HG02642 (cell line): ENCODE measurements around the gene CLIP4.

Experiments used
- ATAC-seq: cut with Tn5 transposase; IDR thresholded peaks from one replicate; pipeline ENCODE4 v1.9.1; 2021; ENCODE audit warnings: mild to moderate bottlenecking; ENCODE audit not compliant: unreplicated experiment, poor library complexity

Gene CLIP4

DNA sequence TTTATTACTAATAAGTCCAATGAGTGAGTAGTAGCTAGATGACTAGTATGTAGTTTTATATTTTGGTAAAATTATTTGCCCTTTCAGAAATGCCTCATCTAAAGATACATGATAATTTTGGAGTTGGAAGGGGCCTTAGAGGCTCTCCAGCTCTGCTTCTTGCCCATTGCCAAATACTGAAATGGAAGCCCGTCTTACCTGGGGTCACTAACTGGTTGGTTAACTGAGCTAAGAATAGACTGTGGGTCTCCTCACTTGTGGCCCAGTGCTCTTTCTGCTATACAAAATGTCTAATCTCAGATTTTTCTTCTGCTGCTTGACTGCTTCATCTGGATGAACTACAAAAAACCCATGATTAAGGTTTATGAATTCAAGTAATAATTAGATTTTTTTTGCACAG is 67.1 kb downstream of the CLIP4 start:
- no peak for ATAC-seq

DNA sequence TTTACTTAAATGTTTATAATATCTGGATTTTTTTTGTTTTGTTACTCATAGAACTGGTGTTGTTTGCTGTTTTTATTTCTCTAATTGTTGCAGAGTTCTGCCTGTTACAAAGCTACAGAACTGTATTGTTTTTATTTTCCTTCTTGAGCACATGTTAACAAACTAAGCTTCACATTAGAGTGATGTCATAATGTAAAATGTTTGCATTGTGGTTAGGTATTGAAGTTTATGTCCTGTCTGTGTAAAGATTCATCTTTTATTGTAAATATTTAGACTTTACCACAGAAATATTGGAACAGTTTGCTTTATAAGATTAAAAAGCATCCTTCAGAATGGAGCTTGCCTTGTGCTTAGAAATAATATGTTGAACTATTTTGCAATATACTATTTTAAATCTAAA is 67.7 kb downstream of the CLIP4 start:
- no peak for ATAC-seq

DNA sequence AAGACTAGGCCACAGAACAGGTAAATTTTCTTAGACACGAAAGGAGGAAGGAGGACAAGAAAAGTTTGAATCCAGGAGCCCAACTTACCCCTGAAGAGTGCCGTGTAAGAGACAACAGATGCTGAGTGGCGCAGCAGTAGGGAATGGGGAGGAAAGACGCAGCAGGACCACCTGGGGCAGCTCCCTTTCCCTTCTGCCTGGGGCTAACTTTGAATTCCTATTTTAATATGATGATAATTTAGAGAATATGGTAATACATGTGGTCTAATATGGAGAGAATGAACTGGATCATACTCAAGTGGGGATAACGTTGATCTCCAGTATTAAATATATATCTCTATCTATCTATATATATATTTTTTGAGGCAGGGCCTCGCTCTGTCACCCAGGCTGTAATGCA is 69.3 kb downstream of the CLIP4 start:
- ATAC-seq, result no peak

DNA sequence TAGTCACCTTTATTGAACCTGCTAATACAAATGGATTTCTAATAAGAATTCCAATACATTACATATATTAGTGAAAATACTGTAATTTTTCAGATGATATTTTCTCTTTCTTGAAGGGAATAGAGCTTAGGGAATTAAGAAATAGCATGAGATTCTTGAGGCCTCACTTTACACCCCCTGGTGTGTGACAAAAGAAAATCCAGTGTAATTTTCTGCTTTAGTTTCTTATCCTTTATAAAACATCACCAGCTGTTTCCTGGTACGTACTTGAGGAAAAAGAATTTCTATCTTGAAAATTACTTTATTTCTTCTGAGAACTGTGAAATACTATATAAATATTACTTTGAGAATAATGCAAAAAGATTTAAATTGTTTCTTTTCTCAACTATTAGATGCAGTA is 71.6 kb downstream of the CLIP4 start:
- no peak for ATAC-seq

DNA sequence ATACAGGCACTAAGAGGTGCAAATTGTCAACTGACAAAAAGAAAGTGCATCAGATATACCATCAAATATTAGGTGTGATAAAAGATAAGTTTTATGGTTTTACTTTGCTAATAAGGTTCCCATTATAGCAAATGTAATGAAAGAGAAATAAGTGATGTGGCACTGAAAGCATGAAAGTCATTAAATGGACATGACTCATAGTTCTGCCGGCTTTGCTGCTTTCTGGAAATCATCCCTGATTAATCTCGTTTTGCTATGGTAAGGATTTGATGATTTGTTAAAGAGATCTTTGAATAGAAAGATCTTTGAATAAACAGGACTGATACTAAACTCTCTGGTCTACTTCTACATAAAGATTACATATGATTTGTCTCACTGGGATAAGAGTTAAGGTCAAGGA is 72.7 kb downstream of the CLIP4 start:
- ATAC-seq, result no peak

DNA sequence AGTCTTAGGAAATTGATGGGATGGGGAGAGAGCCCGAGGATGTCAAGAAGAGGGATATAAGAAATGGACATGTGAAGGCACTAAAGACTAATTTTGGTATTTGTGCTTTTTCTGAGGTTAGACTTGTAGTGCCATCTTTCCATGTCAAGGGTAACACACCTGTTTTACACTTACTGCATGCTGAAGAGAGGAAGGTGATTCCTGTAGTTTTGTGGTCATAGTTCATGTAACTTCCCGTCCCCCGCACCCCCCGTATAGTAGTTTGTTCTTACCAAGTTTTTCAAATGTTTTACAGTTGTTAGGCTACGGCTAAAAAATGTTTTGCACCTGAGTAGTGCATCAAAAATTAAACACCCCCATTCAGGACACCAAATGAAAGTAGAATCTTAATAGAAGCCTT is 73.8 kb downstream of the CLIP4 start:
- ATAC-seq, result no peak

DNA sequence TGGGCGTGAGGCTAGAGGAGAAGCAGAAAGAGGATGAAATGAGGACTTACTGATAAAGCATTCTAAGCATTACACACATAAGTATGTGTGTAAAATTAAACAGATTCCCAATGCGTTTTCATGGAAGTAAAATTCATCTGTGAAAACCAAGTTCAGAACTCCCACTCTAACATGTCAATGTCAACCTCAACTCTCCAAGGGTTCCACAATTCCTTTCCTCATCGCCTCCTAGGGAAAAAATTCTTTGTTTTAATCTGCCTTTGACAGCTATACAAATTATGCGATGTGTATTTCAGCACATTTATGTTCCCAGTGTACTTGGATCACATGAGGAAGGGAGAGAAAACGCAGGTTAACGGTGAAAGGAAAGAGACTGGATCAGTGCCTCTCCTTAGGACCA is 76.6 kb downstream of the CLIP4 start:
- ATAC-seq, result no peak

DNA sequence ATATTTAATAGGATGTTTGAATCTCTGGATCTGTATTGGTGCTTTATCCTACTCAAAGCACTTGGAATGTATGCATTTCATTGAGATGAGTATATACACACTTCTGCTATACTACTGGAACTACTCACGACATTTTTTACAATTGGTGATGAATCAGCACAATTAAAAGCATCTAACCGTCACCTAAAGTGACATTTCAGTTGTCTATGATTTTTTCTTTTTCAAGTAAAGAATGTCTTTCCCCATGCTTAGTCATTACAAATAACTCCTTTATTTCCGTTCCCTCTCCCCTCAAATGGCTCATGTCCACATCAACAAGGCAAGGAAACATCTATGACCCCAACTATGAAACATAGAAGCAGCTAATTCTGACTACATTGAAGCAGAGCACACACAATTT is 77.3 kb downstream of the CLIP4 start:
- ATAC-seq, result no peak

DNA sequence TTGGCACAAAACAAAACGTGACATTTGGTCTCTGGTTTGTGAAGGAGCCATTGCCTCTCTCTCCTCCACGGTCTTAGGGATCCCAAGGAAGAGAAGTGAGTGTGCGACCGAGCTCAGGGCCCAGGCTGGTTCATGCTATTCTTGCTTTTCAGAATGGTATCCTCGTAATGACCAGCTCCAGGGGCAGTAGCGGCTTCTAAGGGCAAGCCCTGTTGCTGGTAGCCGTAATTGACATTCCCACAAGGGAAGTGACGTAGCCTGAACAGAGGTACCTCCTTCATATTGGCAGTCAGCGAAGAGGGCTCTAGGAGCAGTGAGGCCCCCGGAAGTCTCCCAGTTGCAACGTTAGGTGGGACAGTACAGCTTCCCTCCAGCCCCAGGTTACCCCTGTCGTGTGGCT is 77.9 kb downstream of the CLIP4 start:
- ATAC-seq, result no peak

DNA sequence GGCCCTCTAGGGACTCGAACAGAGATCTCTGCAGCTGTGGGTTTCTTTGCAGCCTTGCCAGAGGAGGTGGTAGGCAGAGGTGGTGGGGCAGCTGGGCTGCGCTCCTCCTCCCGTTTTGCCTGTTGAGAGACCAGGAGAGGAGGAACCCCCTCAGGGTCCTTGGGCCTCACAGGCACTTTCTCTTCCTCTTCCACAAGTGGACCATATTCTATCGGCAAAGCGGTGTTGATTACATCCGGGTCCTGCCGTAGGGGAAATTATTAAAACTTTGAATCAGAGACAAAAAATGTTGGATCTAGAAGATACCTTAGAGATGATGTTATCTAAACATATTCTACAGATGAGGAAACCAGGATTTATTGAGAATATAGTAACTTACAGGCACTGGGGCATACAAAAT is 78.5 kb downstream of the CLIP4 start:
- no peak for ATAC-seq

DNA sequence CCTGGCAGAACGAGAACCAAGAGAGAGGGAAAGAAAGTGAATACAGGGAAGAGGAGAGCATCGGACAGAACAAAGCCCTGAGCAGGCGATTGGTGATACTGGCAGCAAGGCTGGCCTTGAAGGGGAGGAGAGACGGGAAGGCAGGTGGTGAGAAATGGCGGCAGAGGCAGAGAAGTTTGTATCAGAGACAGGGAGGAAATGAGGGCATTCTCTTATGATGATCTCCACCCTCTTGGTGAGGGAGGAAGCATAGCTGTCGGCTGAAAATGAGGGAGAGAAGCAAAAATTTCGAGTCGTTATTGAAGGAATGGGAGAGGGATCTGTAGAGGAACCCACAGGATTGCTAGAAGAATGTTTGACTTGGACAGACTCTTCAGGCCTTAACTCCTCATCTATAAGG is 80.6 kb downstream of the CLIP4 start:
- ATAC-seq, result no peak

DNA sequence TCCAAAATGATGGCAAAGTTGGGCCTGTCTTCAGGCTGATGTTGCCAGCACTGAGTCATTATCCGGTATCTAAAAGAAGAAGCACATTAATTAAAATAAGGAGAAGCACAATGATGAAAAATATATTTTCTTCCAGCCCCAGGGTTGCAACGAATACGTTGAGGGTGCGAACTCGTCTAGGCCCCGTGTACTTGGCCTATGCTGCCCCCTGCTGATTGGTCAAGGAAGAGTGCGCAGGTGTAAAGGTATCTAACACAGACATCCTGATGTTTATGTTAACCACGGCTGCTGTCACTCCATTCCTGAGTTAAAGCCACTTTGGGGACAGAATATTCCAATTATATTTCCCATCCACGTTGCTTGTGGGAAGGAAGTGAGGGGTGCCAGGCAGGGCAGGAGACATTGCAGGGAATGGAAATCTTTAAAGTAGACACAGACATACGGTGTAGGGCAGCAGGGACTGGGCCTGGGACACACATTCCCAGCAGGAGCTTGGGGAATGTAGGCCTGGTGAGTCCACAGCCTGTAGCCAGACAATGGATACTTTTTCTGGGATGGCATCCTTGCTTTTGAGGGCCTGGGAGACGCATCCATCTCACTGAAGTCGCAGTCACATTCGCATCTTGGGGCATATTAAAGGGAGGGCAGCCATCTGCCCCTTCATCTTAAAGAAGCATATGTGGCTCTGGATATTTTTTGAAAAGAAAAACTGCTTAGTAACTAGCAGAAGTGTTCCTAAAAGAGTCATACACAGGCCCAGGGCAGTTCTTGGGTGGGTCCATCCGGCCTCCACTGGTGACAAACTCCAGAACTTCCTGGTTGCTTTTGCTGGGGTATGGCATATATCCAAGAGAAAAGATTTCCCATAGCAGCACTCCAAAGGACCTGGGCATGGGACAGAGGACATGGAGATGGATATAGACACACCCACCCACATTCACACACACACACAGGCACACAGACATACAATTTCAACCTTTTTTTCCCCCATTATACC is 81.9 kb downstream of the CLIP4 start:
- ATAC-seq, result no peak

DNA sequence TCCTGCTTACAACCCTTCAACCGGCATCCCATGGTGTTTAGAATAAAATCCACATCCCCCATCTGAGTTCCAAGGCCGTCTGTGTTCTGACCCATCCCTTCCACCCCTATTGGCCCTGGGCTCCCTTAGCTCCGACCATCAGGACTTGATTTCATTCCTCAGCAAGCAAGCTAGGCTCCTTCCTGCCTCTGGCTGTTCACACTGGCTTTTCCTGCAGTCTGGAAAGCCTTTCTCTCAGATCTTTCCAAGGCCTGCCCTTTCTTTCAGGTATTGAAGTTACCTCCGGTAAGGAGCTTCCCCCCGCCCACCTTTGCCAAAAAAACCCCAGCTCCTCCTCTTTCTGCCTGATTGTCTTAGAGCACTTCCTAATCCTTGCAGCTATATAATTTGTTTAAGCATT is 86.8 kb downstream of the CLIP4 start:
- ATAC-seq, result no peak

DNA sequence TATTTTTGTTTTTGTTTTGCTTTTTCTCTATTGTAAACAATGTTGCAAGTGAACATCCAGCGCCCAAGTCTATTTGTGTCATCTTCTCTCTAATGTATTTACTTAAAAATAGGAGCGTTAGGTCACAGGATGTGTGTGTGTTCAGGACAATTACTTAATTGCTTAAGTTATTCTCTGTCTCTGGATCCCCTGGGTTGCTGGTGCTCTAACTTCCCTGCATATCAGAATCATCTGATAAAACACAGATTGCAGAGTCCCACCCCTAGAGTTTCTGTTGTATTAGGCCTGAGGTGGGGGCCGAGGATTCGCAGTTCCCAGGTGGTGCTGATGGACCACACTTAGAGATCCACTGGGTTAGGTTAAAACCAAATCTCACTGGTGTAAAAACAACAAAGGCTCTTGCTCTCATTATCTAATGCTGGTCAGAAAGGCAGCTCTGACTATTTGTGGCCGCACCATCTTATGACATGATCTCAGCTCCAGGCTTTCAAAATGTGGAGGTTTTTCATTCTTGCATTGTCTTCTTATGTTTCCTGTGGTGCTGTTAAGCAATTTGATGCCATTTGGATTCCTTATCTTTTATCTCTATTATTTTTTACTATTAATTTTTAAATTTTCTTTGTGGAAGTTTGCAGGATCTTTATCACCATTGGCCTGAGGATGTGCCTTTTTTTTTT is 87.7 kb downstream of the CLIP4 start:
- no peak for ATAC-seq

DNA sequence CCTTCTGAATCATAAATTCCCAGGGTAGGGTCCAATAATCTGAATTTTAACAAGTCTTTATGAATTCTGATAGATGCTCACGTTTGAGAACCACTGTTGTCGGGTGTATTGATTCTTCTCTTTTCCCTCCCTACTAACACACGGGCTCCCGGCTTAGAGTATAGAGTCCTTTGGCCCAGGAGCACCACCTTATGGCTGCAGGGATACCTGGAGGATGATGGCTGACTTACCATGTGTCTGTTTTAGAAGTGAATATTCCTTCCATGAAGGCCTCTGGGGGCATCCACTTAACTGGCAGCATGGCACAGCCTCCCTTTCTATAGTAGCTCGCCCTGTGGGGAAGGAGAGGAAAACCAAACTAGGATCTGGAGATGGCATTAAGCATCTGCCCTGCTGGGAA is 91.7 kb downstream of the CLIP4 start:
- no peak for ATAC-seq

DNA sequence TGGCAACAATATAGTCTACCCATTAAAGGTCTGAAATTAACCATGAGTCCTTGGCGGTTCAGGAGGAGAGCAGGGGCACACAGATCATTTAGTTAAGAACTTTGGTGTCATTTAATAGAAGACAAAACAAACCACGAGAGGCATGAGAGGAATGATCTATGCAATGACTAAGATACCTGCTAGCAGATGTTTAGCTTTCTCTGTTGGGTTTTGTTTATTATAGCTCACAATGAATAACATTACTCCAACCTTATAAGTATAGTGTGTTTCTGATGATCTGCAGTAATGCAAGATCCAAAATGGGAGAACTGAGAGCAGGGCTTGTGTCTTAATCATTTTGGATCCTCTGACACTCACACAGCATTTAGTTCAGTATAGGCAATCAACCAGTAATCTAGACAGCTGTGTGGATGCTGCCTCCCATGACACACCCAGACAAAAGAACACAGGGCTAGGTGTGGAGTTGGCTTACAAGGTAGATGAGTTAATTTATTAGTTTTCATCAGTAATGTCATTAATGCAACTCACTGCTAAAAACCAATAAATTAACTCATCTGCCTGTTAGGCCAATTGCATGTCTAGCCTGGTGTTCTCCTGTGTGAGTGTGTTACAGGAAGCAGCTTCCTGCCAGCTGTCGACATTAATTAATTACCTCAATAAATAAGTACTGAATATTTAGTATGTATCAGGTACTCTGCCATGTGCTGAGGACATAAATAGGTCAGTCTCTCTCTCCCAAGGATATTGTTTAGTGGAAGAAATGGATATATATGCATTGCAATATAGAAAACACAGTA is 92.3 kb downstream of the CLIP4 start:
- no peak for ATAC-seq

DNA sequence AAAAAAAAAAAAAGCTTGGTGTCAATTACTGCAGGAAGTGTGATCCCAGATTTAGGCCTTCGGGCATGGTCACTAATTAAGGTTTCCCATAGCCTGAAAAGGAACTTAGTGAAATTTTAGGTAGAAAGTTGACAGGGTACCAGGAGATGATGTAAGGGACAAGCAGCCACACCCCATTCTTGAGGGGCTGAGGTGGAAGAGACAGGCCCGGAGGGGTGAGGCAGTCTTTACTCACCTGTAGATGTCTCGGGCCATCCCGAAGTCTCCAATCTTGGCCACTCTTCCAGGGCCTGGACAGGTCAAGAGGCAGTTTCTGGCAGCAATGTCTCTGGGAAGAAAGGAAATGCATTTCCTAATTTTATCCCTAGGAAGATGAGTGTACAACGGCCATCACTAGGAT is 94.3 kb downstream of the CLIP4 start:
- ATAC-seq, result no peak

DNA sequence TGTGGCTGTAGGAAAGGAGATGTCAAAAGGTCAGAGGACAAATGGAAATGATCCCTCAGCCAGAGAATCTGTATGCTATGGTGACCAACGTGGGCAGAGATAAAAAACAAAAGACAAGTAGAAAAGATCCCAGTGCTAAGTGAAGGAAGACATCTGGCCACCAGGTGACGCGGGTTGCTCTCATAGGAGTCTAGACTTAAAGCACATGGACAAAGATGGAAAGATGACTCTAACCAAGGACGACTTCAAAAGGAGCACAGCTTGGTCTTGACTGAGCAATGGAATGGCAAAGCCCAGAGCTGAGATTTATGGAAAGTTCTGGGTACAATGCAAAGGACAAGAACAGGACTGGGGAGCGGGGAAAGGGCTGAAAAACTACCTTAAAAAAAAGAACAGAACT is 96.8 kb downstream of the CLIP4 start:
- ATAC-seq, result no peak

DNA sequence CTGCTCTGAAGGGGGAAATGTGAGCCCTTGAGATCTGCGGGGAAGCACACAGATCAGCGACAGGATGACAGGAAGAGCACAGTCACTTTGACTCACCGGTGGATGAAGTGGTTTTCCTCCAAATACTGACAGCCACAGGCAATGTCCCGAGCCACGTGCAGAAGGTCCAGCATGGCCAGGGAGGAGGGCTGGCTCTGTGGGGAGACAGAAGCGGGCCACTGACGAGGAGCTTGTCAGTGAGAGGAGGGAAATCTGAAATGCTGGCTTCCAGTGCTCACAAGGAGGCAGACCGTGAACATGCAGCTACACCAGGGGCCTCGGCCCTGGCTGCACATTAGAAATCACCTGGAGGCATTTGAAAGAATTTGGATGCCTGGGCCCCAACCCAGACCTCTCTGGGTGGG is 98.7 kb downstream of the CLIP4 start:
- ATAC-seq, result no peak

DNA sequence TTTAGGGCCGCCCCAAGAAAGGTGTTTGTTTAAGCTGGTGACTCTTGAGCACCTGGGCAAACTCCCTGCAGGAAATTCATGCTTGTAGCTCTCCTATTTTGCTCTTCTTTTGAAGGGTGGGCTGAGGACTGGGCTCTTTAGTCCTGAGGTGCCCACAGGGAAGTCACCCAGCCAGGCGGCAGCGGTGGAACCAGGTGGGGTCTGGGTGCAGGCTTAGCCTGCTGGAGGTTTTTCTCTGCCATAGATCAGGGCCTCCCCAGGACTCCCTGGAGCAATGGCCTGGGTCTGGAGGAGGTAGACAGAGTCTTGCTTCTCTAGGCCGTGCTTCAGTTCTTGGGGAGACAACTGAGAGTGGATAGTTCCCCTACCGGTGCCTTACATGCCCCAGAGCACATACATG is 99.9 kb downstream of the CLIP4 start:
- no peak for ATAC-seq
